Endothelial cell (in vitro differentiated cells): ENCODE measurements around the gene EXOC5. TPM values are rescaled to one million over a fixed set of nuclear protein-coding genes. Genes with fewer than 3 reads are reported as not detected.
A peak's percentile ranks its signal among the peaks of the same experiment; 100 is the strongest.

Source experiments
- DNase-seq: peaks from one replicate; pipeline ENCODE4 v3.0.0; 2021; ENCODE audit warnings: low spot score
- H3K27ac Mint-ChIP-seq: one replicate; pipeline ENCODE4 v1.8.0; 2021; ENCODE audit warnings: mixed read lengths, inconsistent platforms; ENCODE audit not compliant: unreplicated experiment
- H3K27me3 Mint-ChIP-seq: one replicate; pipeline ENCODE4 v1.8.0; 2021; ENCODE audit warnings: mild to moderate bottlenecking, moderate library complexity, mixed read lengths, inconsistent platforms; ENCODE audit not compliant: unreplicated experiment
- H3K36me3 Mint-ChIP-seq: one replicate; pipeline ENCODE4 v1.8.0; 2021; ENCODE audit warnings: mild to moderate bottlenecking, low read depth, mixed read lengths, inconsistent platforms; ENCODE audit not compliant: unreplicated experiment
- H3K4me1 Mint-ChIP-seq: one replicate; pipeline ENCODE4 v1.8.0; 2021; ENCODE audit warnings: mild to moderate bottlenecking, mixed read lengths, inconsistent platforms; ENCODE audit not compliant: unreplicated experiment
- H3K4me3 Mint-ChIP-seq: one replicate; pipeline ENCODE4 v1.8.0; 2021; ENCODE audit warnings: mild to moderate bottlenecking, mixed read lengths, inconsistent platforms; ENCODE audit not compliant: unreplicated experiment
- H3K9me3 Mint-ChIP-seq: one replicate; pipeline ENCODE4 v1.8.0; 2021; ENCODE audit warnings: mixed read lengths, inconsistent platforms; ENCODE audit not compliant: unreplicated experiment
- total RNA-seq: library from RNA; stranded (reverse); fragmentation: NEBNext Ultra II Directional; extraction: Animal tissue kit (Norgen Biotek cat#: 25700); gene quantifications from one replicate; pipeline ENCODE4 v1.2.1, GENCODE V29; 2021; ENCODE audit not compliant: unreplicated experiment
- TF ChIP-seq, protein P1 (sequence below): fragments of 200-600 bp; sonication (generic); IDR thresholded peaks from one replicate; pipeline ENCODE4 v1.5.0; 2021; ENCODE audit warnings: antibody characterized with exemption; ENCODE audit not compliant: unreplicated experiment

EXOC5 gene
- total RNA-seq, 1 donor from 2014 or later = 131 TPM

DNA sequence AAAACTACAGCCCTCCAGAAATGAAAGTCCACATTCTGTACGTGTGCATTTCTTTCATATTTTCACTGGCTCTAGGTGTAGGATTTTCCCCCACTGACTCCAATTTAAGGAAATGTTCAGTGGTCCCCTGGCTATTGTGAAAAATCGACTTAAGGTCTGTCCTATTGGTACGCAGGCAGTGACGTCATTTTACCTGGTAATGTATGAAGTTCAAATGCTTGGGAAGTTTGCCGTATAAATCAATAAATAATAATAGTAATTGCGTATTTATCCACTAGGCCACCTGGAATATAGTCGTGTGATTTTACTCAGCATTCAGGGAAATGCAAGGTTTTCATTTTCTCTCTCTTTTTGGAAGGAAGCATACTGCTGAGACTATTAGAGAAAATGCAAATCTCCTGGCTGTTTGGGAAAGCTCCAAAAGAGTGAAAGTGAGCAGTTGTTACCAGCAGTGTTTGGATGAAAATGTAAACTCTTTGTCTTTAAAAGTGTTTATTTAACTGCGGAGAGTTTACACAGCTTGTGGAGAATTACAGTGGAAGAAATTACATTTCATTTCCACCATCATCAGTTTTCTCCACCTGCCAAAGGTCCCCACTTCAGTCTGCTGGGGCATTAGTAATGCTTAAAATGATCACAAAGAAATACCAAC, 107.0 kb downstream of the EXOC5 start:
- Mint-ChIP-seq H3K27ac (no peak overlapping the region), H3K9me3 (no peaks in the 10 kb centered on the region), H3K36me3 (no peaks in the 10 kb centered on the region), H3K4me3 (no peak overlapping the region), H3K4me1 (peaks cover 26% of the 10 kb centered on the region), H3K27me3 (no peaks in the 10 kb centered on the region)
- DNase-seq = no peak
- TF ChIP-seq, protein P1, sequence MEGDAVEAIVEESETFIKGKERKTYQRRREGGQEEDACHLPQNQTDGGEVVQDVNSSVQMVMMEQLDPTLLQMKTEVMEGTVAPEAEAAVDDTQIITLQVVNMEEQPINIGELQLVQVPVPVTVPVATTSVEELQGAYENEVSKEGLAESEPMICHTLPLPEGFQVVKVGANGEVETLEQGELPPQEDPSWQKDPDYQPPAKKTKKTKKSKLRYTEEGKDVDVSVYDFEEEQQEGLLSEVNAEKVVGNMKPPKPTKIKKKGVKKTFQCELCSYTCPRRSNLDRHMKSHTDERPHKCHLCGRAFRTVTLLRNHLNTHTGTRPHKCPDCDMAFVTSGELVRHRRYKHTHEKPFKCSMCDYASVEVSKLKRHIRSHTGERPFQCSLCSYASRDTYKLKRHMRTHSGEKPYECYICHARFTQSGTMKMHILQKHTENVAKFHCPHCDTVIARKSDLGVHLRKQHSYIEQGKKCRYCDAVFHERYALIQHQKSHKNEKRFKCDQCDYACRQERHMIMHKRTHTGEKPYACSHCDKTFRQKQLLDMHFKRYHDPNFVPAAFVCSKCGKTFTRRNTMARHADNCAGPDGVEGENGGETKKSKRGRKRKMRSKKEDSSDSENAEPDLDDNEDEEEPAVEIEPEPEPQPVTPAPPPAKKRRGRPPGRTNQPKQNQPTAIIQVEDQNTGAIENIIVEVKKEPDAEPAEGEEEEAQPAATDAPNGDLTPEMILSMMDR = no peak

DNA sequence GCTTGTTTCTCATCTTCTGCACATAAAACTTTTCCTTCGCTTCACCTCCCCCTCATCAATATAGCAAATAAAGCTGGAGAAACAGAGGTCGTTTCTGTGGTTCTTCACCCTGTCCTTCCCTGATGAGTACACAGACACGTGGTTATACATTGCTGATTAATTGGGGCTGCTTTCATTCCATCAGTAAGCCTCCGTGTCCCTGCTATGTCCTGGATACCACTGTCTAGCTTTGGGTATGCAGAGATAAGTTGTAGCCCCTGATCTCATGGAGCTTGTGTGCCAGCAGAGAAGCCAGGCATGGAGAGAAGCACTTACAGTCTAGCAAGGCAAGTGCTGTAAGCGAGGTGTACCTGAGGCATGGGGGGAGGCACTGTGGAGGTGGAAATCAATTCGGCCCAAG, 108.4 kb downstream of the EXOC5 start:
- Mint-ChIP-seq H3K9me3 (no peaks in the 10 kb centered on the region), H3K27ac (peak overlapping the region; percentile 74), H3K36me3 (no peaks in the 10 kb centered on the region), H3K4me3 (no peak overlapping the region), H3K4me1 (peaks cover 35% of the 10 kb centered on the region), H3K27me3 (no peaks in the 10 kb centered on the region)
- TF ChIP-seq, protein P1 = no peak
- no peak for DNase-seq

DNA sequence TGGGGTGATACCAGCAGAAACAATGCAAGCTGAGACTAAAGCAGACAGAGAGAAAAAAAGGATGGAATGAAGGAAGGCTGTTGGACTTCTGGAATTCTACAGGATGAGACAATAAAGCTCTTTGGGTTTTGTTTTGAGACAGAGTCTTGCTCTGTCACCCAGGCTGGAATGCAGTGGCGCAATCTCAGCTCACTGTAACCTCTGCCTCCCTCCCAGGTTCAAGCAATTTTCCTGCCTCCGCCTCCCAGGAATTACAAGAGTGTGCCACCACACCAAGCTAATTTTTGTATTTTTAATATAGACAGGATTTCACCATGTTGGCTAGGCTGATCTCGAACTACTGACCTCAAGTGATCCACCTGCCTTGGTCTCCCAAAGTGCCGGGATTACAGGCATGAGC, 115.4 kb downstream of the EXOC5 start:
- H3K36me3 Mint-ChIP-seq = no peaks in the 10 kb centered on the region
- no peak for DNase-seq
- TF ChIP-seq, protein P1 = no peak
- peaks cover 9% of the 10 kb centered on the region for H3K4me1 Mint-ChIP-seq
- H3K9me3 Mint-ChIP-seq = no peaks in the 10 kb centered on the region
- H3K27me3 Mint-ChIP-seq = peaks cover 3% of the 10 kb centered on the region
- no peak overlapping the region for H3K27ac Mint-ChIP-seq
- H3K4me3 Mint-ChIP-seq = no peak overlapping the region

Other genes with a start within 250 kb of the EXOC5 start
- gene AP5M1, start 66 bp upstream of the EXOC5 start, total RNA-seq = 153 TPM
- gene NAA30, start 121.7 kb upstream of the EXOC5 start, total RNA-seq = 45.7 TPM
- gene CCDC198, start 225.0 kb upstream of the EXOC5 start, total RNA-seq = not detected